GM23338 (cell line): ENCODE results near the gene OLA1. TPM values are rescaled to one million over a fixed set of nuclear protein-coding genes. Genes with fewer than 3 reads are reported as not detected.

ENCODE experiments used
- CREB1 ChIP-seq: fragments of 250-450 bp; sonication (Bioruptor Pico); IDR thresholded peaks from 2 replicates; pipeline ENCODE4 v1.5.0; 2020; ENCODE audit warnings: low read depth, mild to moderate bottlenecking, moderate library complexity
- CTCF ChIP-seq, 2 experiments: fragments of 200-600 bp in 1 of 2; sonication (generic) in 1 of 2; conservative IDR thresholded peaks; 2 replicates each; pipeline versions ENCODE4 v1.5.1 to v1.6.1; 2016 to 2017; ENCODE audit warnings: antibody characterized with exemption in 2 of 2, low read depth in 2 of 2, mild to moderate bottlenecking in 2 of 2, moderate library complexity in 1 of 2
- EZH2phosphoT487 ChIP-seq: fragments of 200-600 bp; sonication (generic); IDR thresholded peaks from one replicate; pipeline ENCODE4 v1.8.1; 2018; ENCODE audit warnings: antibody characterized with exemption; ENCODE audit not compliant: unreplicated experiment
- JUNB ChIP-seq: IDR thresholded peaks from one replicate; pipeline ENCODE4 v1.6.1; 2016; ENCODE audit warnings: antibody characterized with exemption; ENCODE audit not compliant: unreplicated experiment
- NANOG ChIP-seq: IDR thresholded peaks from 2 replicates; pipeline ENCODE4 v1.6.1; 2016; ENCODE audit warnings: antibody characterized with exemption, borderline replicate concordance
- POLR2AphosphoS5 ChIP-seq: IDR thresholded peaks from 2 replicates; pipeline ENCODE4 v1.6.1; 2016; ENCODE audit warnings: antibody characterized with exemption, low read depth
- REST ChIP-seq: IDR thresholded peaks from one replicate; pipeline ENCODE4 v1.6.1; 2018; ENCODE audit warnings: antibody characterized with exemption; ENCODE audit not compliant: unreplicated experiment
- STAT1 ChIP-seq: IDR thresholded peaks from one replicate; pipeline ENCODE4 v1.6.1; 2016; ENCODE audit warnings: antibody characterized with exemption; ENCODE audit not compliant: unreplicated experiment
- ZNF331 ChIP-seq: fragments of 250-450 bp; sonication (Bioruptor Pico); IDR thresholded peaks from 2 replicates; pipeline ENCODE4 v1.5.0; 2020; ENCODE audit warnings: low read depth, mild to moderate bottlenecking, moderate library complexity
- polyA plus RNA-seq: library from polyadenylated mRNA; unstranded; fragments of >200 nt; fragmentation: Nextera tagmentation; extraction: Ambion mirVana; gene quantifications from 2 replicates; pipeline ENCODE4 v1.2.1, GENCODE V29; 2016
- total RNA-seq: library from RNA; depleted of rRNA; stranded (reverse); fragments of >200 nt; shearing (Covaris generic); gene quantifications from 2 replicates; pipeline ENCODE4 v1.2.3, GENCODE V29; 2014
- TF ChIP-seq, protein P1 (sequence below): fragments of 250-450 bp; sonication (Bioruptor Pico); IDR thresholded peaks from 2 replicates; pipeline ENCODE4 v1.5.0; 2020; ENCODE audit warnings: mild to moderate bottlenecking, moderate library complexity

Gene OLA1
- total and polyA plus RNA-seq, 2 experiments from 2014 or later = 104 to 242 TPM

- TF ChIP-seq, protein P1, sequence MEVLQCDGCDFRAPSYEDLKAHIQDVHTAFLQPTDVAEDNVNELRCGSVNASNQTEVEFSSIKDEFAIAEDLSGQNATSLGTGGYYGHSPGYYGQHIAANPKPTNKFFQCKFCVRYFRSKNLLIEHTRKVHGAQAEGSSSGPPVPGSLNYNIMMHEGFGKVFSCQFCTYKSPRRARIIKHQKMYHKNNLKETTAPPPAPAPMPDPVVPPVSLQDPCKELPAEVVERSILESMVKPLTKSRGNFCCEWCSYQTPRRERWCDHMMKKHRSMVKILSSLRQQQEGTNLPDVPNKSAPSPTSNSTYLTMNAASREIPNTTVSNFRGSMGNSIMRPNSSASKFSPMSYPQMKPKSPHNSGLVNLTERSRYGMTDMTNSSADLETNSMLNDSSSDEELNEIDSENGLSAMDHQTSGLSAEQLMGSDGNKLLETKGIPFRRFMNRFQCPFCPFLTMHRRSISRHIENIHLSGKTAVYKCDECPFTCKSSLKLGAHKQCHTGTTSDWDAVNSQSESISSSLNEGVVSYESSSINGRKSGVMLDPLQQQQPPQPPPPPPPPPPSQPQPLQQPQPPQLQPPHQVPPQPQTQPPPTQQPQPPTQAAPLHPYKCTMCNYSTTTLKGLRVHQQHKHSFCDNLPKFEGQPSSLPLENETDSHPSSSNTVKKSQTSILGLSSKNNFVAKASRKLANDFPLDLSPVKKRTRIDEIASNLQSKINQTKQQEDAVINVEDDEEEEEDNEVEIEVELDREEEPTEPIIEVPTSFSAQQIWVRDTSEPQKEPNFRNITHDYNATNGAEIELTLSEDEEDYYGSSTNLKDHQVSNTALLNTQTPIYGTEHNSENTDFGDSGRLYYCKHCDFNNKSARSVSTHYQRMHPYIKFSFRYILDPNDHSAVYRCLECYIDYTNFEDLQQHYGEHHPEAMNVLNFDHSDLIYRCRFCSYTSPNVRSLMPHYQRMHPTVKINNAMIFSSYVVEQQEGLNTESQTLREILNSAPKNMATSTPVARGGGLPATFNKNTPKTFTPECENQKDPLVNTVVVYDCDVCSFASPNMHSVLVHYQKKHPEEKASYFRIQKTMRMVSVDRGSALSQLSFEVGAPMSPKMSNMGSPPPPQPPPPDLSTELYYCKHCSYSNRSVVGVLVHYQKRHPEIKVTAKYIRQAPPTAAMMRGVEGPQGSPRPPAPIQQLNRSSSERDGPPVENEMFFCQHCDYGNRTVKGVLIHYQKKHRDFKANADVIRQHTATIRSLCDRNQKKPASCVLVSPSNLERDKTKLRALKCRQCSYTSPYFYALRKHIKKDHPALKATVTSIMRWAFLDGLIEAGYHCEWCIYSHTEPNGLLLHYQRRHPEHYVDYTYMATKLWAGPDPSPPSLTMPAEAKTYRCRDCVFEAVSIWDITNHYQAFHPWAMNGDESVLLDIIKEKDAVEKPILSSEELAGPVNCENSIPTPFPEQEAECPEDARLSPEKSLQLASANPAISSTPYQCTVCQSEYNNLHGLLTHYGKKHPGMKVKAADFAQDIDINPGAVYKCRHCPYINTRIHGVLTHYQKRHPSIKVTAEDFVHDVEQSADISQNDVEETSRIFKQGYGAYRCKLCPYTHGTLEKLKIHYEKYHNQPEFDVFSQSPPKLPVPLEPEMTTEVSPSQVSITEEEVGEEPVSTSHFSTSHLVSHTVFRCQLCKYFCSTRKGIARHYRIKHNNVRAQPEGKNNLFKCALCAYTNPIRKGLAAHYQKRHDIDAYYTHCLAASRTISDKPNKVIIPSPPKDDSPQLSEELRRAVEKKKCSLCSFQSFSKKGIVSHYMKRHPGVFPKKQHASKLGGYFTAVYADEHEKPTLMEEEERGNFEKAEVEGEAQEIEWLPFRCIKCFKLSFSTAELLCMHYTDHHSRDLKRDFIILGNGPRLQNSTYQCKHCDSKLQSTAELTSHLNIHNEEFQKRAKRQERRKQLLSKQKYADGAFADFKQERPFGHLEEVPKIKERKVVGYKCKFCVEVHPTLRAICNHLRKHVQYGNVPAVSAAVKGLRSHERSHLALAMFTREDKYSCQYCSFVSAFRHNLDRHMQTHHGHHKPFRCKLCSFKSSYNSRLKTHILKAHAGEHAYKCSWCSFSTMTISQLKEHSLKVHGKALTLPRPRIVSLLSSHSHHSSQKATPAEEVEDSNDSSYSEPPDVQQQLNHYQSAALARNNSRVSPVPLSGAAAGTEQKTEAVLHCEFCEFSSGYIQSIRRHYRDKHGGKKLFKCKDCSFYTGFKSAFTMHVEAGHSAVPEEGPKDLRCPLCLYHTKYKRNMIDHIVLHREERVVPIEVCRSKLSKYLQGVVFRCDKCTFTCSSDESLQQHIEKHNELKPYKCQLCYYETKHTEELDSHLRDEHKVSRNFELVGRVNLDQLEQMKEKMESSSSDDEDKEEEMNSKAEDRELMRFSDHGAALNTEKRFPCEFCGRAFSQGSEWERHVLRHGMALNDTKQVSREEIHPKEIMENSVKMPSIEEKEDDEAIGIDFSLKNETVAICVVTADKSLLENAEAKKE (CRISPR knock-in tag) = no peak
- no peak for TF ChIP-seq JUNB
- TF ChIP-seq ZNF331 (CRISPR knock-in tag) = no peak
- no peak for TF ChIP-seq NANOG
- TF ChIP-seq EZH2phosphoT487 = no peak
- TF ChIP-seq REST = no peak
- no peak for TF ChIP-seq CTCF (conservative IDR thresholded peaks at IDR 0.05; ENCODE audit: low read depth in 2 of 2)
- no peak for TF ChIP-seq CREB1 (CRISPR knock-in tag)
- no peak for TF ChIP-seq POLR2AphosphoS5
- TF ChIP-seq STAT1 = no peak
Measured at GRCh38 chr2:174281736-174282135, 33.4 kb upstream of the OLA1 start (continued).
